AG04450 (cell line): ENCODE data around the gene ASB3. TPM values are rescaled to one million over a fixed set of nuclear protein-coding genes. Genes with fewer than 3 reads are reported as not detected.

Experiments used
- CTCF ChIA-PET: fragments of 300-600, 350-600 bp; formaldehyde crosslinking; extraction: SDS; loops from one replicate; lab custom pipeline; 2022; ENCODE audit warnings: antibody characterized with exemption, inconsistent platforms; lab: Charles Lee
- POLR2A ChIA-PET: fragments of 350-600 bp; formaldehyde crosslinking; extraction: SDS; loops from one replicate; lab custom pipeline; 2021; ENCODE audit warnings: antibody characterized with exemption, inconsistent platforms; lab: Yijun Ruan, JAX
- DNase-seq: peaks from one replicate; pipeline ENCODE4 v3.0.0-alpha.2; 2011; ENCODE audit warnings: low read depth, low spot score
- H3K27ac ChIP-seq: one replicate; pipeline ENCODE4 v1.5.1; 2012; ENCODE audit warnings: low read depth, low read length, control low read depth
- H3K27me3 ChIP-seq: one replicate; pipeline ENCODE4 v1.6.0; 2012; ENCODE audit warnings: low read length; ENCODE audit not compliant: control insufficient read depth, insufficient read depth
- H3K4me3 ChIP-seq: 2 replicates; pipeline ENCODE4 v1.5.1; 2011; ENCODE audit warnings: mild to moderate bottlenecking, low read depth, low read length, control low read depth
- H3K9me3 ChIP-seq: 2 replicates; pipeline ENCODE4 v1.5.1; 2012; ENCODE audit warnings: low read length; ENCODE audit not compliant: control insufficient read depth, insufficient read depth
- polyA plus RNA-seq: library from polyadenylated mRNA; depleted of rRNA; stranded (reverse); fragments of >200 nt; gene quantifications from 2 replicates; pipeline ENCODE4 v1.2.3, GENCODE V29; 2011
- TF ChIP-seq, protein P1 (sequence below): IDR thresholded peaks from 2 replicates; pipeline ENCODE4 v1.5.1; 2011; ENCODE audit warnings: low read depth, low read length, control low read depth, inconsistent platforms

ASB3 gene
- polyA plus RNA-seq, 1 experiment: 38.0 TPM

DNA sequence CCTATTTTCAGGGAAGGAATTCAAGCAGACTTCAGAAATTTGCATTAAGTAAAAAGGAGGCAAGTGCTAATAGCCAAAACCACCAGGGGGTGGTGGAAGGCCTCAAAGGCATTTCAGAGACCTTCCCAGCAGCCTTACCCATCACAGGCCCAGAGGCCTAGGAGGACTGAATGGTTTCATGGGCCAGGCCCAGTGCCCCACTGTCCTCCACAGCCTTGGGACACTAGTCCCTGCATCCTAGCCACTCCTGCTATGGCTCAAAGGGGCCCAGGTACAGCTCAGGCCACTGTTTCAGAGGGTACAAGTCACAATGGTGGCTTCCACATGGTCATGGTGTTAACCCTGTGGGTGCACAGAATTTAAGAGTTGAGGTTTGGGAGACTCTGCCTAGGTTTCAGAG lies 77.8 kb downstream of the ASB3 start:
- Histone ChIP-seq H3K4me3 (no peak overlapping the region), H3K27ac (no peak overlapping the region), H3K27me3 (no peaks in the 10 kb centered on the region), H3K9me3 (peaks cover 11% of the 10 kb centered on the region)
- ChIA-PET POLR2A (no interaction called here), CTCF (no interaction called here)
- DNase-seq: no peak
- TF ChIP-seq, protein P1, sequence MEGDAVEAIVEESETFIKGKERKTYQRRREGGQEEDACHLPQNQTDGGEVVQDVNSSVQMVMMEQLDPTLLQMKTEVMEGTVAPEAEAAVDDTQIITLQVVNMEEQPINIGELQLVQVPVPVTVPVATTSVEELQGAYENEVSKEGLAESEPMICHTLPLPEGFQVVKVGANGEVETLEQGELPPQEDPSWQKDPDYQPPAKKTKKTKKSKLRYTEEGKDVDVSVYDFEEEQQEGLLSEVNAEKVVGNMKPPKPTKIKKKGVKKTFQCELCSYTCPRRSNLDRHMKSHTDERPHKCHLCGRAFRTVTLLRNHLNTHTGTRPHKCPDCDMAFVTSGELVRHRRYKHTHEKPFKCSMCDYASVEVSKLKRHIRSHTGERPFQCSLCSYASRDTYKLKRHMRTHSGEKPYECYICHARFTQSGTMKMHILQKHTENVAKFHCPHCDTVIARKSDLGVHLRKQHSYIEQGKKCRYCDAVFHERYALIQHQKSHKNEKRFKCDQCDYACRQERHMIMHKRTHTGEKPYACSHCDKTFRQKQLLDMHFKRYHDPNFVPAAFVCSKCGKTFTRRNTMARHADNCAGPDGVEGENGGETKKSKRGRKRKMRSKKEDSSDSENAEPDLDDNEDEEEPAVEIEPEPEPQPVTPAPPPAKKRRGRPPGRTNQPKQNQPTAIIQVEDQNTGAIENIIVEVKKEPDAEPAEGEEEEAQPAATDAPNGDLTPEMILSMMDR: no peak

DNA sequence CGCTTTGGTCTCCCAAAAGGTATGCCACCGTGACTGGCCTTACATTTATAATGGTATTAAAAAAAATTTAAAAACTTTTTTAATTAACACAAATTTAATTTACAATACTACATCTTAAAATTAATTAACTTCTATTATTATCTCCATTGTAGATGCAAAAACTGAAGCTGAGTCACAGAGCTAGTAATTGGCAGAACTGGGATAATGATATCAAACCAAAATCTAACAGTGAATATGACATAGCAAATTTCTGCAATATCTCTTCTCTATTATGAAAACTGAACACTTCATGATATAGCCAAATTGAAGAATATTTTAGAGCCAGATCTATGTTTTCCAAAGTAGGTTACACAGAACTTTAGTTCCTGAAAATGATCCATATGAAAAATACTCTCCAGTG lies 85.5 kb downstream of the ASB3 start:
- TF ChIP-seq, protein P1: no peak
- Histone ChIP-seq H3K27me3 (no peaks in the 10 kb centered on the region), H3K9me3 (no peaks in the 10 kb centered on the region), H3K4me3 (no peak overlapping the region), H3K27ac (no peak overlapping the region)
- POLR2A ChIA-PET: no interaction called here
- CTCF ChIA-PET: no interaction called here
- DNase-seq: no peak

DNA sequence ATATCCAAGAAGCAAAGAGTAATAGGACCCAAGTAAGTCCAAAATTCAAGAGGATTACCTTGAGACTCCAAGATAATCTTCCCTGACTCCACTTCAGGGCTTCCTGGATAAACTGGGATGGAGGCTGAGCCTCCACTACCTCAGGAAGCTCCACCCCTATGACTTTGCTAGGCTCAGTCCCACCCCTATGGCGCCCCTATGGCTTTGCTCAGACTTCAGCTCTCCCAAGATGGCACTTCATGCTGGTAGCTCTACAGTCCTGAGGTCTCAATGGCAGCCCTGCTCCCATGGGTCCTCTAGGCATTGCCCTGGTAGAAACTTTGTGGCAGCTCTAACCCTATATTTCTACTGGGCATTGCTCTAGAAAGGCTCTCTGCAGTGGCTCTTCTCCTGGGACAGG lies 89.1 kb downstream of the ASB3 start:
- no peak overlapping the region for H3K27ac ChIP-seq
- no peaks in the 10 kb centered on the region for H3K27me3 ChIP-seq
- POLR2A ChIA-PET: no interaction called here
- H3K4me3 ChIP-seq: no peak overlapping the region
- TF ChIP-seq, protein P1: no peak
- no peaks in the 10 kb centered on the region for H3K9me3 ChIP-seq
- no peak for DNase-seq
- CTCF ChIA-PET: no interaction called here

DNA sequence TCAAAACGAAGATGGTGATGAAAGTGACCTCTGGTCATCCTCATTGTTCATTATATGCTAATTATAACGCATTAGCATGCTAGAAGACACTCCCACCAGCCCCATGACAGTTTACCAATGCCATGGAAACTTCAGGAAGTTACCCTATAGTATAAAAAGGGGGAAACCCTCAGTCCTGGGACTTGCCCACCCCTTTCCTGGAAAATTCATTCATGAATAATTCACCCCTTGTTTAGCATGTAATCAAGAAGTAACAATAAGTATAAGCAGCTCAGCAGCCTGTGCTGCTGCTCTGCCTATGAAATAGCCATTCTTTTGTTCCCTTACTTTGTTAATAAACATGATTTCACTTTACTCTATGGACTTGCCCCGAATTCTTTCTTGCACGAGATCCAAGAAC lies 89.7 kb downstream of the ASB3 start:
- ChIA-PET CTCF (no interaction called here), POLR2A (no interaction called here)
- TF ChIP-seq, protein P1: no peak
- Histone ChIP-seq H3K4me3 (no peak overlapping the region), H3K27ac (no peak overlapping the region), H3K9me3 (no peaks in the 10 kb centered on the region), H3K27me3 (no peaks in the 10 kb centered on the region)
- no peak for DNase-seq

DNA sequence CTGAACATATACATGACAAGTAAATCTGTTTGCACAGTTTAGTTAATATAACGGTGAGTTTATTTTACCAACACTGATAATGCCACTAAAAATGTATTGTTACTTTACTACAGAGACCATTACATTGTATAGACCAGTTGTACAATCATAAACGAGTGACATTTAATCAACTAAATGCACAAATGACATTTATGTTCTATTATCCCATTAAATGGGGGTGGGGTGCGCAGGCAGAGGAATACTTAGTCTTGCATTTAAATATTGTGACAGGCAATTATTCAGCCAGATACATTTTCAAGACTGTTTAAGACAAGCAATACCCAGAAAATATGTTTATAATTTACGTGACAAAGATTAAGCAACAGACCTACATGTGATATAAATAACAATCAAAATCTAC lies 91.2 kb downstream of the ASB3 start:
- no peaks in the 10 kb centered on the region for H3K9me3 ChIP-seq
- DNase-seq: no peak
- POLR2A ChIA-PET: no interaction called here
- no peaks in the 10 kb centered on the region for H3K27me3 ChIP-seq
- TF ChIP-seq, protein P1: no peak
- H3K4me3 ChIP-seq: no peak overlapping the region
- CTCF ChIA-PET: interaction anchor here (0.6 kb wide), 1 partner anchor 229 kb away, joined by 4 read pairs; no protein-coding TSS in a partner anchor
- H3K27ac ChIP-seq: no peak overlapping the region
